Mesendoderm (in vitro differentiated cells): ENCODE data around the gene PSMC3IP.
"Not testable (repeated sequence)": the region's sequence is repeated elsewhere in the genome, so short reads cannot be mapped to it uniquely, and the experiment has no call there.

Experiments
- DNase-seq: peaks from one replicate; pipeline ENCODE4 v3.0.0; 2013
- H2AK5ac ChIP-seq: 2 replicates; pipeline ENCODE4 v1.6.1; 2013; ENCODE audit warnings: low read length, inconsistent platforms
- H2BK120ac ChIP-seq: 2 replicates; pipeline ENCODE4 v1.6.1; 2013; ENCODE audit warnings: low read depth, mild to moderate bottlenecking, low read length, moderate library complexity, mixed read lengths
- H2BK15ac ChIP-seq: replicated peaks from 2 replicates; pipeline ENCODE4 v1.6.1; 2013; ENCODE audit warnings: low read depth, mild to moderate bottlenecking, moderate library complexity
- H2BK5ac ChIP-seq: 2 replicates; pipeline ENCODE4 v1.6.1; 2013; ENCODE audit warnings: low read length, inconsistent platforms
- H3K18ac ChIP-seq: 2 replicates; pipeline ENCODE4 v1.6.1; 2013; ENCODE audit warnings: mild to moderate bottlenecking, low read length, mixed read lengths
- H3K23ac ChIP-seq: one replicate; pipeline ENCODE4 v1.6.1; 2013; ENCODE audit warnings: low read length
- H3K27ac ChIP-seq: 2 replicates; pipeline ENCODE4 v1.5.1; 2013; ENCODE audit warnings: low read depth, mild to moderate bottlenecking, inconsistent platforms, low read length, moderate library complexity
- H3K27me3 ChIP-seq: 2 replicates; pipeline ENCODE4 v1.6.1; 2013; ENCODE audit warnings: low read length, control low read depth, mild to moderate bottlenecking, inconsistent platforms; ENCODE audit not compliant: insufficient read depth, poor library complexity
- H3K36me3 ChIP-seq: 2 replicates; pipeline ENCODE4 v1.6.1; 2013; ENCODE audit warnings: low read length, inconsistent platforms; ENCODE audit not compliant: control insufficient read depth, insufficient read depth
- H3K4ac ChIP-seq: one replicate; pipeline ENCODE4 v1.6.1; 2013; ENCODE audit warnings: low read depth, mild to moderate bottlenecking, low read length, moderate library complexity
- H3K4me1 ChIP-seq: 2 replicates; pipeline ENCODE4 v1.6.1; 2013; ENCODE audit warnings: low read depth, low read length, inconsistent platforms; ENCODE audit not compliant: control insufficient read depth
- H3K4me2 ChIP-seq: 2 replicates; pipeline ENCODE4 v1.6.1; 2013; ENCODE audit warnings: low read length
- H3K4me3 ChIP-seq: 2 replicates; pipeline ENCODE4 v1.5.1; 2013; ENCODE audit warnings: mild to moderate bottlenecking, low read length
- H3K56ac ChIP-seq: one replicate; pipeline ENCODE4 v1.6.1; 2013; ENCODE audit warnings: low read length
- H3K79me1 ChIP-seq: 2 replicates; pipeline ENCODE4 v1.6.1; 2013; ENCODE audit warnings: low read length, inconsistent platforms
- H3K79me2 ChIP-seq: 2 replicates; pipeline ENCODE4 v1.6.1; 2013; ENCODE audit warnings: mild to moderate bottlenecking, low read length; ENCODE audit not compliant: control insufficient read depth, insufficient read depth
- H3K9ac ChIP-seq: 2 replicates; pipeline ENCODE4 v1.6.1; 2013; ENCODE audit warnings: low read length, inconsistent platforms
- H4K5ac ChIP-seq: one replicate; pipeline ENCODE4 v1.6.1; 2013; ENCODE audit warnings: low read length
- H4K8ac ChIP-seq: one replicate; pipeline ENCODE4 v1.6.1; 2013; ENCODE audit warnings: low read depth, mild to moderate bottlenecking, control low read depth, low read length, moderate library complexity
- WGBS: extraction: QIAGEN DNeasy Blood & Tissue Kit; methylation state at CpG from one replicate; pipeline ENCODE4 v1.1.7; 2013; ENCODE audit warnings: low lambda C conversion rate, missing lambda C conversion rate; ENCODE audit not compliant: insufficient coverage; ENCODE audit errors: extremely low coverage; 5-methylcytosine and 5-hydroxymethylcytosine counted together

The PSMC3IP gene

GRCh38 chr17:42543190-42544079, 34.1 kb downstream of the PSMC3IP start:
- Histone ChIP-seq H3K56ac (no peak overlapping the region), H4K5ac (no peak overlapping the region), H3K27ac (no peak overlapping the region), H3K18ac (no peak overlapping the region), H2BK15ac (no peak overlapping the region), H4K8ac (no peak overlapping the region), H3K27me3 (no peaks in the 10 kb centered on the region), H2AK5ac (no peak overlapping the region), H3K4ac (no peak overlapping the region), H3K4me3 (no peak overlapping the region), H3K36me3 (no peaks in the 10 kb centered on the region), H3K4me1 (no peaks in the 10 kb centered on the region), H3K4me2 (no peak overlapping the region), H2BK5ac (no peak overlapping the region), H3K9ac (no peak overlapping the region), H2BK120ac (no peak overlapping the region), H3K79me2 (no peaks in the 10 kb centered on the region), H3K23ac (no peak overlapping the region), H3K79me1 (no peaks in the 10 kb centered on the region)
- no CpG with 5 or more reads among the region's 39 CpGs for WGBS
- DNase-seq = no peak

GRCh38 chr17:42541041-42541833, 36.3 kb downstream of the PSMC3IP start:
- Histone ChIP-seq H3K56ac (peak overlapping the region; percentile 15), H2BK5ac (no peak overlapping the region), H3K4me2 (no peak overlapping the region), H3K27ac (no peak overlapping the region), H3K23ac (no peak overlapping the region), H4K5ac (no peak overlapping the region), H3K4me1 (no peaks in the 10 kb centered on the region), H2BK120ac (no peak overlapping the region), H3K4ac (no peak overlapping the region), H3K4me3 (no peak overlapping the region), H3K79me1 (peaks cover 3% of the 10 kb centered on the region), H3K27me3 (no peaks in the 10 kb centered on the region), H4K8ac (no peak overlapping the region), H3K79me2 (peaks cover 2% of the 10 kb centered on the region), H2AK5ac (no peak overlapping the region), H2BK15ac (no peak overlapping the region), H3K9ac (no peak overlapping the region), H3K18ac (no peak overlapping the region), H3K36me3 (no peaks in the 10 kb centered on the region)
- no CpG with 5 or more reads among the region's 17 CpGs for WGBS
- no peak for DNase-seq

- not testable (repeated sequence) for H3K36me3 ChIP-seq, H3K56ac ChIP-seq, H2BK5ac ChIP-seq, H3K27me3 ChIP-seq, H3K4me1 ChIP-seq, H3K23ac ChIP-seq, H3K79me1 ChIP-seq, H3K4ac ChIP-seq, H2AK5ac ChIP-seq, H3K4me3 ChIP-seq, H3K4me2 ChIP-seq, H4K8ac ChIP-seq, H4K5ac ChIP-seq, H3K18ac ChIP-seq, H3K9ac ChIP-seq, DNase-seq, H2BK15ac ChIP-seq, H3K27ac ChIP-seq, H3K79me2 ChIP-seq, H2BK120ac ChIP-seq
- no CpG with 5 or more reads among the region's 4 CpGs for WGBS
Measured at GRCh38 chr17:42540558-42540957, 37.0 kb downstream of the PSMC3IP start.

GRCh38 chr17:42538482-42538881, 39.0 kb downstream of the PSMC3IP start:
- DNase-seq = no peak
- Histone ChIP-seq H3K27me3 (no peaks in the 10 kb centered on the region), H3K27ac (no peak overlapping the region), H3K79me2 (peaks cover 2% of the 10 kb centered on the region), H3K23ac (no peak overlapping the region), H2BK5ac (no peak overlapping the region), H3K18ac (no peak overlapping the region), H3K79me1 (peaks cover 3% of the 10 kb centered on the region), H3K56ac (no peak overlapping the region), H3K4ac (no peak overlapping the region), H3K4me2 (no peak overlapping the region), H2BK120ac (no peak overlapping the region), H3K4me3 (no peak overlapping the region), H2BK15ac (no peak overlapping the region), H3K4me1 (peaks cover 3% of the 10 kb centered on the region), H3K9ac (no peak overlapping the region), H4K8ac (no peak overlapping the region), H3K36me3 (no peaks in the 10 kb centered on the region), H2AK5ac (no peak overlapping the region), H4K5ac (no peak overlapping the region)
- no CpG with 5 or more reads among the region's 14 CpGs for WGBS

GRCh38 chr17:42537826-42538451, 39.6 kb downstream of the PSMC3IP start:
- Histone ChIP-seq H3K27me3 (no peaks in the 10 kb centered on the region), H3K18ac (no peak overlapping the region), H3K4me2 (no peak overlapping the region), H4K8ac (no peak overlapping the region), H3K23ac (no peak overlapping the region), H3K4ac (no peak overlapping the region), H2BK15ac (no peak overlapping the region), H3K56ac (peak overlapping the region; percentile 44), H2AK5ac (no peak overlapping the region), H3K4me3 (no peak overlapping the region), H3K27ac (no peak overlapping the region), H3K9ac (peak overlapping the region; percentile 9), H2BK5ac (no peak overlapping the region), H3K79me2 (peaks cover 2% of the 10 kb centered on the region), H4K5ac (no peak overlapping the region), H2BK120ac (no peak overlapping the region), H3K79me1 (peaks cover 3% of the 10 kb centered on the region), H3K4me1 (peaks cover 3% of the 10 kb centered on the region), H3K36me3 (no peaks in the 10 kb centered on the region)
- WGBS = no CpG with 5 or more reads among the region's 5 CpGs
- DNase-seq = no peak
